Measurements from ENCODE around the gene DEXI. TPM values are rescaled to one million over a fixed set of nuclear protein-coding genes. Genes with fewer than 3 reads are reported as not detected.
"Not testable (repeated sequence)": the region's sequence is repeated elsewhere in the genome, so short reads cannot be mapped to it uniquely, and the experiment has no call there.

DEXI gene
- total RNA-seq, 2 donors from 2014 or later, result 20.7 to 36.3 TPM

- no peaks in the 10 kb centered on the region for H3K9me3 Mint-ChIP-seq
- H3K36me3 Mint-ChIP-seq, result peaks cover 29% of the 10 kb centered on the region
- DNase-seq (ENCODE audit: low spot score), result no peak
- no peak overlapping the region for H3K4me3 Mint-ChIP-seq
- peak overlapping the region; percentile 36 to 88 for H3K27ac Mint-ChIP-seq
- H3K27me3 Mint-ChIP-seq, result no peaks in the 10 kb centered on the region
- ATAC-seq, result no peak
- H3K4me1 Mint-ChIP-seq (ENCODE audit: low read depth in 2 of 2), result peaks cover 43 to 47% of the 10 kb centered on the region in 2 donors
These were observed 36.7 kb upstream of the DEXI start for GRCh38 chr16:10978871-10979446.

DNA sequence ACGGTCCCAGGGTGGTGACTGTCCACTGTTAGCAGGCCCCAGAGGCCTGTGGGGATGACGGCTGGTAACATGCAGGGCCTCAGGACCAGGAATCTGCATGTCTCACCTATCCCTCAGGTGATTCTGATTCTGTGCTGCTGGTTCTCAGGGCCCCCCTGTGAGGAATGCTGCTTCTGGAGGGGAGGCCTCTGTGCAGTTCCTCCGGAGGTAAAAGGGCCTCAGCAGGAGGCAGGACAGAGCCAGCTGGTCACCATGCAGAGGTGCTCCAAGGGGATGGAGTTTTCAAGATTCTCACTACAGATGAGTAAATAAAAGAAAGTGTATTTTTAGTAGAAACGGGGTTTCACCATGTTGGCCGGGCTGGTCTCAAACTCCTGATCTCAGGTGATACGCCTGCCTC, 35.9 kb upstream of the DEXI start:
- DNase-seq (ENCODE audit: low spot score), result no peak
- H3K27ac Mint-ChIP-seq, result peak overlapping the region; percentile 36 to 88
- no peaks in the 10 kb centered on the region for H3K27me3 Mint-ChIP-seq
- H3K36me3 Mint-ChIP-seq, result peaks cover 30% of the 10 kb centered on the region
- ATAC-seq, result no peak
- peaks cover 42% of the 10 kb centered on the region in 2 donors for H3K4me1 Mint-ChIP-seq (ENCODE audit: low read depth in 2 of 2)
- H3K9me3 Mint-ChIP-seq, result no peaks in the 10 kb centered on the region
- H3K4me3 Mint-ChIP-seq, result no peak overlapping the region

DNA sequence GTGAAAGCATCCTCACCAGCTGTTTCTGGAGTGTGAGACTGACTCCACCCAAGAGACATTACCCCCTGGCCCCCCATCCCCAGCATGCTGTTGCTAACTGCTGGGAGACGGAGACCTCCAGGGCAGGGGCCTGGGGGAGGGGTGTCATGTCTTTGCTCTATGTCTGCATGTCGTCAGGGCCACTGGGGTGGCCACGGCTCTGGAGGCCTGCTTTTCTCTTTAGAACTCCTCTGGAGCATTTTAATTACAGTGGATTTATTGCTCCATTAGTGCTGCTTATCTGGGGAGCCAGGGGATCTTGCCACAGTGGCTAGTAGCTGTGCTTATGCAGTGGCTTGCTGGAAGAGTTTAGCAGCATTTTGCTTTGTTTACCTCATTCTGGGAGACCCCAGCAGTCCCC, 34.4 kb upstream of the DEXI start:
- peak overlapping the region in 1 of 2 donors; percentile 88 for H3K27ac Mint-ChIP-seq
- H3K9me3 Mint-ChIP-seq, result no peaks in the 10 kb centered on the region
- H3K4me3 Mint-ChIP-seq, result no peak overlapping the region
- DNase-seq (ENCODE audit: low spot score), result no peak
- no peak for ATAC-seq
- no peaks in the 10 kb centered on the region for H3K27me3 Mint-ChIP-seq
- H3K4me1 Mint-ChIP-seq (ENCODE audit: low read depth in 2 of 2), result peaks cover 39 to 42% of the 10 kb centered on the region in 2 donors
- H3K36me3 Mint-ChIP-seq, result peaks cover 24% of the 10 kb centered on the region

DNA sequence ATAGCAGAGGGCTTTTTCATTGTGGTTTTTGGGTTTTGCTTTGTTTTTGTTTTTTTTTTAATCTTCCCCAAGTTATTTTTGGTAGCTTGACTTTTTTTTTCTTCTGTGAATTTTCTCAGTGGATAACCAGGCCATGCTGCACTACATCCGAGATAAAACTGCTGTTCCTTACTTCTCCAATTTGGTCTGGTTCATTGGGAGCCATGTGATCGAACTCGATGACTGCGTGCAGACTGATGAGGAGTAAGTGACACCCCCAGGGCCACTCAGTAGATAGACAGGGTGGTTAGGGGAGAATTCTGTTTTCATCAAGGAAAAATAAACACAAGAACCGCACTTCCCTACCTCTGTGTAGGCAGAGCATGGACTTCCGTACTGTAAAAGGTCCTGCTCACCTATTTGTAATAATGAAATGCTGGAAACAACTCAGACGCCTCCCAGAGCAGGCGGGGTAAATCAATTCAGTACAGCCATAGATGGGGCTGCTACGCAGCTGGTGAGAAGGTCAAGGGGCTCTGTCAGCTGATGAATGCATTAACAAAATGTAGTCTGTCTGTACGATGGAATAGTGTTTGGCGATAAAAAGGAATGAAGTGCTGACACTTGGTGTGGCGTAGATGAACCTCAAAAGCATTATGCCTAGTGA, 30.7 kb upstream of the DEXI start:
- peaks cover 23% of the 10 kb centered on the region for H3K36me3 Mint-ChIP-seq
- no peak for DNase-seq (ENCODE audit: low spot score)
- H3K27ac Mint-ChIP-seq, result peak overlapping the region; percentile 56 to 74
- no peaks in the 10 kb centered on the region for H3K27me3 Mint-ChIP-seq
- no peak for ATAC-seq
- H3K4me1 Mint-ChIP-seq (ENCODE audit: low read depth in 2 of 2), result peaks cover 50 to 51% of the 10 kb centered on the region in 2 donors
- H3K9me3 Mint-ChIP-seq, result no peaks in the 10 kb centered on the region
- H3K4me3 Mint-ChIP-seq, result peak overlapping the region; percentile 45

- Mint-ChIP-seq H3K27ac (peak overlapping the region; percentile 56 to 74), H3K4me3 (peak overlapping the region; percentile 45), H3K36me3 (peaks cover 17% of the 10 kb centered on the region), H3K27me3 (no peaks in the 10 kb centered on the region), H3K4me1 (ENCODE audit: low read depth in 2 of 2) (peaks cover 44 to 46% of the 10 kb centered on the region in 2 donors), H3K9me3 (no peaks in the 10 kb centered on the region)
- ATAC-seq (peak; percentile 12 to 63), DNase-seq (ENCODE audit: low spot score) (no peak)
These were observed 30.0 kb upstream of the DEXI start for GRCh38 chr16:10972108-10972818.

GRCh38 chr16:10971560-10971961, 29.3 kb upstream of the DEXI start:
- ATAC-seq (peak in 1 of 2 donors; percentile 67), DNase-seq (ENCODE audit: low spot score) (no peak)
- no peaks in the 10 kb centered on the region for H3K27me3 Mint-ChIP-seq
- H3K4me3 Mint-ChIP-seq, result peak overlapping the region; percentile 42
- peaks cover 17% of the 10 kb centered on the region for H3K36me3 Mint-ChIP-seq
- H3K27ac Mint-ChIP-seq, result peak overlapping the region; percentile 56 to 74
- H3K9me3 Mint-ChIP-seq, result no peaks in the 10 kb centered on the region
- H3K4me1 Mint-ChIP-seq (ENCODE audit: low read depth in 2 of 2), result peaks cover 44 to 46% of the 10 kb centered on the region in 2 donors

GRCh38 chr16:10970065-10970464, 27.8 kb upstream of the DEXI start:
- DNase-seq (ENCODE audit: low spot score) (no peak), ATAC-seq (no peak)
- Mint-ChIP-seq H3K4me1 (ENCODE audit: low read depth in 2 of 2) (peaks cover 58 to 61% of the 10 kb centered on the region in 2 donors), H3K27ac (peak overlapping the region; percentile 56 to 74), H3K27me3 (no peaks in the 10 kb centered on the region), H3K36me3 (peaks cover 26% of the 10 kb centered on the region), H3K4me3 (no peak overlapping the region), H3K9me3 (peaks cover 6% of the 10 kb centered on the region)

GRCh38 chr16:10969615-10970014, 27.3 kb upstream of the DEXI start:
- H3K4me3 Mint-ChIP-seq, result no peak overlapping the region
- DNase-seq (ENCODE audit: low spot score) (no peak), ATAC-seq (no peak)
- H3K36me3 Mint-ChIP-seq, result peaks cover 23% of the 10 kb centered on the region
- peaks cover 60 to 62% of the 10 kb centered on the region in 2 donors for H3K4me1 Mint-ChIP-seq (ENCODE audit: low read depth in 2 of 2)
- peaks cover 6% of the 10 kb centered on the region for H3K9me3 Mint-ChIP-seq
- H3K27me3 Mint-ChIP-seq, result no peaks in the 10 kb centered on the region
- peak overlapping the region in 1 of 2 donors; percentile 74 for H3K27ac Mint-ChIP-seq

DNA sequence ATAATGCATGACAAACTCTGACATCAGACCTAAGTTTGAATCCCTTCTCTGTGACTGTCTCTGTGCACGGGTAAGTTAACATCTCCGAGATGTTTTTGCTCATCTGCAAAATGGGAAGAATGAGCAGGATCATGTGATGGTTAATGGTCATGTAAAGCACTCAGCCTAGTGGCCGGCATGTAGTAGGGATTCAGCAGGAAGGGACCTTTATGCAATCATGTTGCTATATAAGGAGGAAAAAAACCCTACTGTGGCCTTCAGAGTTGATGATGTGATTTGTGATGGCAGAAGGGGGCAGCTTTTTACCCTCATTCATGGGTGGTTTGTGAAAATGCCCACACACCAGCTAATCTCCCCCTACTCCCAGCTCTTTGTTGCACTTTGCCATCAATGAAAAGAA, 26.2 kb upstream of the DEXI start:
- Mint-ChIP-seq H3K4me1 (ENCODE audit: low read depth in 2 of 2) (peaks cover 66 to 68% of the 10 kb centered on the region in 2 donors), H3K9me3 (peaks cover 6% of the 10 kb centered on the region), H3K27me3 (no peaks in the 10 kb centered on the region), H3K27ac (peak overlapping the region in 1 of 2 donors; percentile 10), H3K4me3 (no peak overlapping the region), H3K36me3 (peaks cover 20% of the 10 kb centered on the region)
- DNase-seq (ENCODE audit: low spot score) (no peak), ATAC-seq (no peak)

- peaks cover 6% of the 10 kb centered on the region for H3K9me3 Mint-ChIP-seq
- H3K36me3 Mint-ChIP-seq, result peaks cover 21% of the 10 kb centered on the region
- H3K27ac Mint-ChIP-seq, result peak overlapping the region in 1 of 2 donors; percentile 10
- ATAC-seq (no peak), DNase-seq (ENCODE audit: low spot score) (no peak)
- H3K27me3 Mint-ChIP-seq, result no peaks in the 10 kb centered on the region
- H3K4me1 Mint-ChIP-seq (ENCODE audit: low read depth in 2 of 2), result peaks cover 65 to 68% of the 10 kb centered on the region in 2 donors
- no peak overlapping the region for H3K4me3 Mint-ChIP-seq
These were observed 25.7 kb upstream of the DEXI start for GRCh38 chr16:10967986-10968385.

GRCh38 chr16:10966559-10966958, 24.3 kb upstream of the DEXI start:
- Mint-ChIP-seq H3K36me3 (peaks cover 22% of the 10 kb centered on the region), H3K27ac (peak overlapping the region; percentile 90 to 96), H3K4me1 (ENCODE audit: low read depth in 2 of 2) (peaks cover 55 to 56% of the 10 kb centered on the region in 2 donors), H3K4me3 (peak overlapping the region; percentile 79)
- ATAC-seq; H3K9me3 Mint-ChIP-seq; DNase-seq (ENCODE audit: low spot score); H3K27me3 Mint-ChIP-seq: not testable (repeated sequence)

DNA sequence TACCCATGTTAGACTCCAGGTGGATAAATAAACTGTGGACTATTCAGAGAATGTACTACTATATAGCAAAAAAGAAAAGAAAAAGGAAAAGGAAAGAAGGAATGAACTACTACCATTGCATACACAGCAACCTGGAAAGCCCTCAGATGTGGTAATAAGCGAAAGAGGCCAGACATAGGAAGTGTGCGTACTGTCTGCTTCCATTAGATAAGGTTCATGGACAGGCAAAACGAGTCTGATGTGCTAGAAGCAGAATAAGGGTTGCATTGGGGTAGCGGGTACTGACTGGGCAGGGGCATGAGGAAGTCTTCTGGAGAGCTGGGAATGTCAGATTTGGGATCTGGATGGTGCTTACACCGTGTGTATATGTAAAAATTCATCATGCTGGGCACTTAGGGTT, 23.9 kb upstream of the DEXI start:
- Mint-ChIP-seq H3K27ac (peak overlapping the region; percentile 90 to 96), H3K36me3 (peaks cover 22% of the 10 kb centered on the region), H3K27me3 (no peaks in the 10 kb centered on the region), H3K4me1 (ENCODE audit: low read depth in 2 of 2) (peaks cover 51 to 52% of the 10 kb centered on the region in 2 donors), H3K9me3 (peaks cover 6% of the 10 kb centered on the region), H3K4me3 (peak overlapping the region; percentile 79)
- ATAC-seq (no peak), DNase-seq (ENCODE audit: low spot score) (no peak)

- peak overlapping the region; percentile 79 for H3K4me3 Mint-ChIP-seq
- H3K9me3 Mint-ChIP-seq, result peaks cover 6% of the 10 kb centered on the region
- peaks cover 45 to 49% of the 10 kb centered on the region in 2 donors for H3K4me1 Mint-ChIP-seq (ENCODE audit: low read depth in 2 of 2)
- no peak for DNase-seq (ENCODE audit: low spot score)
- H3K27ac Mint-ChIP-seq, result peak overlapping the region; percentile 90 to 96
- no peaks in the 10 kb centered on the region for H3K27me3 Mint-ChIP-seq
- H3K36me3 Mint-ChIP-seq, result peaks cover 17% of the 10 kb centered on the region
- peak; percentile 62 to 67 for ATAC-seq
These were observed 23.3 kb upstream of the DEXI start for GRCh38 chr16:10965440-10966061.
